ENCODE data around the gene CDKN1C. TPM values are rescaled to one million over a fixed set of nuclear protein-coding genes. Genes with fewer than 3 reads are reported as not detected.

The CDKN1C gene
- total and polyA plus RNA-seq, 2 experiments from 2014 or later: 470 to 526 TPM

DNA sequence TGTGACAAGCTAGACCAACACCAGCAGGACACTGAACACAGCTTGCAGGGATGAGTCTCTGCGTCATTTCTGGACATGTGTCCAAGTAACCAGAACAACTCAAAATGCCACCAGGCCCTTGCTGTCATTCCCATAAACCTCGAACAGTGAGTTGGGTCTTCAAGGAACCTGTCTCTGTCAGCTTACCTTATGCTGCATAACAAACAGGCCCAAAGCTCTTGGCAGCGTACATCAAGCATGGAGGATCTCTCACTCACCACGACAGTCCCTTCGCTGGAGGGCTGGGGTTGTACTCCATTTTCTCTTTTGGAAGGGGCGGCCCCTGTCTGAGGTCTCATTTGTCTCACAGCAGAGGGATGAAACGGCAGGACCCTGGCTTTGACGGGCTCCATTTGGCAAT is 6.8 kb downstream of the CDKN1C start:
- H3K4me2 ChIP-seq: no peak overlapping the region
- H3K27ac ChIP-seq: no peak overlapping the region
- TF ChIP-seq EZH2phosphoT487 (IDR thresholded peaks at IDR 0.05; ENCODE audit: low read depth, severe bottlenecking, unreplicated experiment) (no peak), EZH2 (IDR thresholded peaks at IDR 0.05; ENCODE audit: borderline replicate concordance) (no peak)
- TF ChIP-seq, protein P1, sequence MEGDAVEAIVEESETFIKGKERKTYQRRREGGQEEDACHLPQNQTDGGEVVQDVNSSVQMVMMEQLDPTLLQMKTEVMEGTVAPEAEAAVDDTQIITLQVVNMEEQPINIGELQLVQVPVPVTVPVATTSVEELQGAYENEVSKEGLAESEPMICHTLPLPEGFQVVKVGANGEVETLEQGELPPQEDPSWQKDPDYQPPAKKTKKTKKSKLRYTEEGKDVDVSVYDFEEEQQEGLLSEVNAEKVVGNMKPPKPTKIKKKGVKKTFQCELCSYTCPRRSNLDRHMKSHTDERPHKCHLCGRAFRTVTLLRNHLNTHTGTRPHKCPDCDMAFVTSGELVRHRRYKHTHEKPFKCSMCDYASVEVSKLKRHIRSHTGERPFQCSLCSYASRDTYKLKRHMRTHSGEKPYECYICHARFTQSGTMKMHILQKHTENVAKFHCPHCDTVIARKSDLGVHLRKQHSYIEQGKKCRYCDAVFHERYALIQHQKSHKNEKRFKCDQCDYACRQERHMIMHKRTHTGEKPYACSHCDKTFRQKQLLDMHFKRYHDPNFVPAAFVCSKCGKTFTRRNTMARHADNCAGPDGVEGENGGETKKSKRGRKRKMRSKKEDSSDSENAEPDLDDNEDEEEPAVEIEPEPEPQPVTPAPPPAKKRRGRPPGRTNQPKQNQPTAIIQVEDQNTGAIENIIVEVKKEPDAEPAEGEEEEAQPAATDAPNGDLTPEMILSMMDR (IDR thresholded peaks at IDR 0.05; ENCODE audit: poor library complexity): no peak
- no peaks in the 10 kb centered on the region for H3K9me2 ChIP-seq (replicated peaks; ENCODE audit: insufficient read depth)
- H3K79me2 ChIP-seq: peaks cover 16% of the 10 kb centered on the region
- H3K27me3 ChIP-seq: no peaks in the 10 kb centered on the region
- no peaks in the 10 kb centered on the region for H3K9me3 ChIP-seq (ENCODE audit: low read depth)
- WGBS (ENCODE audit: low lambda C conversion rate, missing lambda C conversion rate): 98% methylated on average over 8 of the region's 8 CpGs
- no peak overlapping the region for H3K4me3 ChIP-seq
- peaks cover 3% of the 10 kb centered on the region for H3K36me3 ChIP-seq (replicated peaks; ENCODE audit: insufficient read depth, low read depth)
- H3K4me1 ChIP-seq (ENCODE audit: insufficient read depth): peaks cover 15% of the 10 kb centered on the region
- no peak overlapping the region for H2AFZ ChIP-seq
- H4K20me1 ChIP-seq (ENCODE audit: insufficient read depth, poor library complexity, severe bottlenecking): peaks cover 14% of the 10 kb centered on the region
- no peak for DNase-seq (ENCODE audit: low spot score)

DNA sequence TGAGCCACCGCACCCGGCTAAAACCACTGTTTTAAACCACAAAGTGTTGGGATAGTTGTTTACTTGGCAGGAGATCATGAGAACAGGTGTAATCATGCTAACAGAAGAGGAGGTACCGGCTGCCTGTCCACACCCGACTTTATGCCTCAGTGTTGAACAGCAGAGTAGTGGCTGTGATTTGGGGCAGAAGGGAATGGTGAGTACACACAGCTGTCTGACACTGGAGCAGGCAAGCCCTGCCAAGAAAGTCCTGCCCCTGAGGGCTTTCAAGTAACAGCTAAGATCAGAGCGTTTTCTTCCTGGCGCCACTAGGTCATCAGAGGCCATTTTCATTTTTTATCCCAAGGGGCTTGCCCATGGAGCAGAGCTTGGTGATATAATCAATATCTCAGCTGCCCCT is 8.1 kb downstream of the CDKN1C start:
- H3K9me2 ChIP-seq (replicated peaks; ENCODE audit: insufficient read depth): no peaks in the 10 kb centered on the region
- H3K36me3 ChIP-seq (replicated peaks; ENCODE audit: insufficient read depth, low read depth): peaks cover 3% of the 10 kb centered on the region
- no peak overlapping the region for H3K27ac ChIP-seq
- H3K27me3 ChIP-seq: no peaks in the 10 kb centered on the region
- H3K4me3 ChIP-seq: no peak overlapping the region
- peaks cover 8% of the 10 kb centered on the region for H3K4me1 ChIP-seq (ENCODE audit: insufficient read depth)
- TF ChIP-seq EZH2phosphoT487 (IDR thresholded peaks at IDR 0.05; ENCODE audit: low read depth, severe bottlenecking, unreplicated experiment): no peak
- no peak for TF ChIP-seq EZH2 (IDR thresholded peaks at IDR 0.05; ENCODE audit: borderline replicate concordance)
- TF ChIP-seq, protein P1 (IDR thresholded peaks at IDR 0.05; ENCODE audit: poor library complexity): no peak
- 81% methylated on average over 6 of the region's 6 CpGs for WGBS (ENCODE audit: low lambda C conversion rate, missing lambda C conversion rate)
- H4K20me1 ChIP-seq (ENCODE audit: insufficient read depth, poor library complexity, severe bottlenecking): peaks cover under 1% of the 10 kb centered on the region
- no peaks in the 10 kb centered on the region for H3K9me3 ChIP-seq (ENCODE audit: low read depth)
- H3K79me2 ChIP-seq: peaks cover 4% of the 10 kb centered on the region
- DNase-seq (ENCODE audit: low spot score): no peak
- no peak overlapping the region for H3K4me2 ChIP-seq
- no peak overlapping the region for H2AFZ ChIP-seq

DNA sequence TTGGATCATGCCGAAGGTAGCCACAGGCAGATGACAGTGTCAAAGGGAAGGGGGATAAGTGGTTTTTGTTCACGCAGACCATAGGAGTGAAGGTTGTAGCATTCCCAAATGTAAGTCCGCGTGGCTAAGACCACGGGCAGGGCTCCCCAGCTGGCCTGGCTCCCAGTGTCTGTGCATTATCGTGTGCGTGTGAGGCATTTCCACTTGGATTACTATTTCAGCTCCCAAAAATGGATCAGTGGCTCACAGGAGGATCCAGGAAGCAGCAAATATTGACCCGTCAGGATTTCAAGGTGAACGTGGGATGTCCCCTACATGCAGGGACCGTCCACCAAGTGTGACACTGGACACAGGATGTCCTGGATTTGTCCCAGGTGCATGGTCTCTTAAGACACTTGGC is 10.6 kb downstream of the CDKN1C start:
- Histone ChIP-seq H4K20me1 (ENCODE audit: insufficient read depth, poor library complexity, severe bottlenecking) (no peaks in the 10 kb centered on the region), H2AFZ (no peak overlapping the region), H3K27ac (no peak overlapping the region), H3K36me3 (replicated peaks; ENCODE audit: insufficient read depth, low read depth) (peaks cover 2% of the 10 kb centered on the region), H3K27me3 (peaks cover 19% of the 10 kb centered on the region), H3K9me3 (ENCODE audit: low read depth) (no peaks in the 10 kb centered on the region), H3K4me1 (ENCODE audit: insufficient read depth) (no peaks in the 10 kb centered on the region), H3K9me2 (replicated peaks; ENCODE audit: insufficient read depth) (no peaks in the 10 kb centered on the region), H3K4me3 (no peak overlapping the region), H3K4me2 (no peak overlapping the region), H3K79me2 (no peaks in the 10 kb centered on the region)
- WGBS (ENCODE audit: low lambda C conversion rate, missing lambda C conversion rate): 91% methylated on average over 10 of the region's 10 CpGs
- TF ChIP-seq, protein P1 (IDR thresholded peaks at IDR 0.05; ENCODE audit: poor library complexity): no peak
- TF ChIP-seq EZH2phosphoT487 (IDR thresholded peaks at IDR 0.05; ENCODE audit: low read depth, severe bottlenecking, unreplicated experiment) (no peak), EZH2 (IDR thresholded peaks at IDR 0.05; ENCODE audit: borderline replicate concordance) (no peak)
- no peak for DNase-seq (ENCODE audit: low spot score)

Data from hepatocyte (in vitro differentiated cells).